Measurements from ENCODE around the gene HS3ST3A1.

GRCh38 chr17:13465678-13466077 is 136.1 kb downstream of the HS3ST3A1 start:
- TF ChIP-seq RAD21 (IDR thresholded peaks at IDR 0.05) (no peak), EGR1 (IDR thresholded peaks at IDR 0.05; ENCODE audit: low read depth in 2 of 2) (no peak), HNF4G (IDR thresholded peaks at IDR 0.05) (no peak), JUND (IDR thresholded peaks at IDR 0.05) (no peak), HNF4A (conservative IDR thresholded peaks at IDR 0.05) (no peak), GABPA (IDR thresholded peaks at IDR 0.05 in 1 of 2, conservative IDR thresholded peaks at IDR 0.05 in 1 of 2) (no peak), FOXA2 (IDR thresholded peaks at IDR 0.05) (no peak)
- TF ChIP-seq, protein P1, sequence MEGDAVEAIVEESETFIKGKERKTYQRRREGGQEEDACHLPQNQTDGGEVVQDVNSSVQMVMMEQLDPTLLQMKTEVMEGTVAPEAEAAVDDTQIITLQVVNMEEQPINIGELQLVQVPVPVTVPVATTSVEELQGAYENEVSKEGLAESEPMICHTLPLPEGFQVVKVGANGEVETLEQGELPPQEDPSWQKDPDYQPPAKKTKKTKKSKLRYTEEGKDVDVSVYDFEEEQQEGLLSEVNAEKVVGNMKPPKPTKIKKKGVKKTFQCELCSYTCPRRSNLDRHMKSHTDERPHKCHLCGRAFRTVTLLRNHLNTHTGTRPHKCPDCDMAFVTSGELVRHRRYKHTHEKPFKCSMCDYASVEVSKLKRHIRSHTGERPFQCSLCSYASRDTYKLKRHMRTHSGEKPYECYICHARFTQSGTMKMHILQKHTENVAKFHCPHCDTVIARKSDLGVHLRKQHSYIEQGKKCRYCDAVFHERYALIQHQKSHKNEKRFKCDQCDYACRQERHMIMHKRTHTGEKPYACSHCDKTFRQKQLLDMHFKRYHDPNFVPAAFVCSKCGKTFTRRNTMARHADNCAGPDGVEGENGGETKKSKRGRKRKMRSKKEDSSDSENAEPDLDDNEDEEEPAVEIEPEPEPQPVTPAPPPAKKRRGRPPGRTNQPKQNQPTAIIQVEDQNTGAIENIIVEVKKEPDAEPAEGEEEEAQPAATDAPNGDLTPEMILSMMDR (IDR thresholded peaks at IDR 0.05; ENCODE audit: low read depth, low read length, missing input control), result no peak
